NCI-H2227 treated with DMSO at 0.1 percent for 48 hours (cell line): ENCODE data around the gene TUBD1.
"Not testable (repeated sequence)": the region's sequence is repeated elsewhere in the genome, so short reads cannot be mapped to it uniquely, and the experiment has no call there.

Experiments
- DNase-seq: peaks from one replicate; lab custom pipeline; 2025; lab: John Stamatoyannopoulos, UW

TUBD1 gene

GRCh38 chr17:59844884-59845594 is 47.7 kb downstream of the TUBD1 start:
- DNase-seq: no peak

GRCh38 chr17:59842901-59843652 is 49.7 kb downstream of the TUBD1 start:
- no peak for DNase-seq

GRCh38 chr17:59841882-59842263 is 50.9 kb downstream of the TUBD1 start:
- DNase-seq: not testable (repeated sequence)

- not testable (repeated sequence) for DNase-seq
These were observed 51.5 kb downstream of the TUBD1 start for GRCh38 chr17:59841091-59841881.

- no peak for DNase-seq
These were observed 52.2 kb downstream of the TUBD1 start for GRCh38 chr17:59840329-59841090.

- no peak for DNase-seq
These were observed 53.0 kb downstream of the TUBD1 start for GRCh38 chr17:59839651-59840328.

- DNase-seq: no peak
These were observed 54.5 kb downstream of the TUBD1 start for GRCh38 chr17:59838052-59838916.

- no peak for DNase-seq
These were observed 55.3 kb downstream of the TUBD1 start for GRCh38 chr17:59837308-59838051.

- peak; percentile 32 for DNase-seq
These were observed 59.8 kb downstream of the TUBD1 start for GRCh38 chr17:59832883-59833379.

- DNase-seq: no peak
These were observed 61.8 kb downstream of the TUBD1 start for GRCh38 chr17:59830846-59831486.

GRCh38 chr17:59830007-59830630 is 62.6 kb downstream of the TUBD1 start:
- no peak for DNase-seq

GRCh38 chr17:59829217-59830006 is 63.3 kb downstream of the TUBD1 start:
- DNase-seq: peak; percentile 32

GRCh38 chr17:59828819-59829216 is 63.9 kb downstream of the TUBD1 start:
- not testable (repeated sequence) for DNase-seq

GRCh38 chr17:59828478-59828760 is 64.3 kb downstream of the TUBD1 start:
- DNase-seq: no peak

- DNase-seq: no peak
These were observed 64.8 kb downstream of the TUBD1 start for GRCh38 chr17:59827721-59828477.

- no peak for DNase-seq
These were observed 65.9 kb downstream of the TUBD1 start for GRCh38 chr17:59826706-59827453.
